ENCODE data around the gene L3MBTL4.
"Not testable (repeated sequence)": the region's sequence is repeated elsewhere in the genome, so short reads cannot be mapped to it uniquely, and the experiment has no call there.

Gene L3MBTL4

GRCh38 chr18:6396847-6397246 is 17.9 kb downstream of the L3MBTL4 start:
- TF ChIP-seq, protein P1, sequence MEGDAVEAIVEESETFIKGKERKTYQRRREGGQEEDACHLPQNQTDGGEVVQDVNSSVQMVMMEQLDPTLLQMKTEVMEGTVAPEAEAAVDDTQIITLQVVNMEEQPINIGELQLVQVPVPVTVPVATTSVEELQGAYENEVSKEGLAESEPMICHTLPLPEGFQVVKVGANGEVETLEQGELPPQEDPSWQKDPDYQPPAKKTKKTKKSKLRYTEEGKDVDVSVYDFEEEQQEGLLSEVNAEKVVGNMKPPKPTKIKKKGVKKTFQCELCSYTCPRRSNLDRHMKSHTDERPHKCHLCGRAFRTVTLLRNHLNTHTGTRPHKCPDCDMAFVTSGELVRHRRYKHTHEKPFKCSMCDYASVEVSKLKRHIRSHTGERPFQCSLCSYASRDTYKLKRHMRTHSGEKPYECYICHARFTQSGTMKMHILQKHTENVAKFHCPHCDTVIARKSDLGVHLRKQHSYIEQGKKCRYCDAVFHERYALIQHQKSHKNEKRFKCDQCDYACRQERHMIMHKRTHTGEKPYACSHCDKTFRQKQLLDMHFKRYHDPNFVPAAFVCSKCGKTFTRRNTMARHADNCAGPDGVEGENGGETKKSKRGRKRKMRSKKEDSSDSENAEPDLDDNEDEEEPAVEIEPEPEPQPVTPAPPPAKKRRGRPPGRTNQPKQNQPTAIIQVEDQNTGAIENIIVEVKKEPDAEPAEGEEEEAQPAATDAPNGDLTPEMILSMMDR (IDR thresholded peaks at IDR 0.05; ENCODE audit: extremely low read depth, missing control alignments) = no peak
- DNase-seq (ENCODE audit: low spot score) = no peak

DNA sequence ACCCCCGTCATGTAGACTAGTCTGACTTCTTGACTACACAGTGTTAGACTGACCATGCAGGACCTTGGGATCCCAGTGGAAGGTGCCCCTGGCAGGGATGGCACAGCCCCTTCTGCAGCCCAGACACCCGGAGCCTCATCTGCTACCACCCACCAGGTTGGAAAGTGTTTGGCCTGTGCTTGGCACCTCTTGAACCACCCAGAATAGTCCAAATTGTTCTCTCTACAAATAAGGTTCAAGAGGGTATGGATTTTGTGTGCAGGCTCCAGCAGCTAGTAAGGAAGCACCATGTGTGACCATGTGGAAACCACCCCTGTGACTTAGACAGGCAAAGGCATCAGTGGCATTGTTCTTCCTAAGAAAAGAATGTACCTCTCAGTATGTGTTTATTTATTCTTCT is 18.4 kb downstream of the L3MBTL4 start:
- TF ChIP-seq, protein P1 (IDR thresholded peaks at IDR 0.05; ENCODE audit: extremely low read depth, missing control alignments) = no peak
- DNase-seq (ENCODE audit: low spot score) = no peak

- no peak for DNase-seq (ENCODE audit: low spot score)
- TF ChIP-seq, protein P1 (IDR thresholded peaks at IDR 0.05; ENCODE audit: extremely low read depth, missing control alignments) = no peak
Measured at GRCh38 chr18:6389005-6389404, 25.7 kb downstream of the L3MBTL4 start.

DNA sequence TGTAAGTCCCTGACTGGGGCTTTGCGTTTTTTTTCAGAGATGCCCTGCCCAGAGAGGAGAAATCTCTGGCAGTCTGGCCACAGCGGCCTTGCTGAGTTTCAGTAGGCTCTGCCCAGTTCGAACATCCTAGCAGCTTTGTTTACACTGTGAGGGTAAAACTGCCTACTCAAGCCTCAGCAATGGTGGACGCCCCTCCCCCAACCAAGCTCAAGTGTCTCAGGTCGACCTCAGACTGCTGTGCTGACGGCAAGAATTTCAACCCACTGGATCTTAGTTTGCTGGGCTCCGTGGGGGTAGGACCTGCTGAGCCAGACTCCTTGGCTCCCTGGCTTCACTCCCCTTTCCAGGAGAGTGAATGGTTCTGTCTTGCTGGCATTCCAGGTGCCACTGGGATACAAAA is 31.7 kb downstream of the L3MBTL4 start:
- DNase-seq (ENCODE audit: low spot score) = no peak
- TF ChIP-seq, protein P1 (IDR thresholded peaks at IDR 0.05; ENCODE audit: extremely low read depth, missing control alignments) = no peak

DNA sequence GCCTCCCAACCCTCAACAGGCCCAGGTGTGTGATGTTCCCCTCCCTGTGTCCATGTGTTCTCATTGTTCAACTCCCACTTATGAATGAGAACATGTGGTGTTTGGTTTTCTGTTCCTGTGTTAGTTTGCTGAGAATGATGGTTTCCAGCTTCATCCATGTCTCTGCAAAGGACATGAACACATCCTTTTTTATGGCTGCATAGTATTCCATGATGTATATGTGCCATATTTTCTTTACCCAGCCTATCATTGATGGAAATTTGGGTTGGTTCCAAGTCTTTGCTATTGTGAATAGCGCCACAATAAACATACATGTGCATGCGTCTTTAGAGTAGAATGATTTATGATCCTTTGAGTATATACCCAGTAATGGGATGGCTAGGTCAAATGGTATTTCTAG is 37.2 kb downstream of the L3MBTL4 start:
- not testable (repeated sequence) for DNase-seq (ENCODE audit: low spot score)

DNA sequence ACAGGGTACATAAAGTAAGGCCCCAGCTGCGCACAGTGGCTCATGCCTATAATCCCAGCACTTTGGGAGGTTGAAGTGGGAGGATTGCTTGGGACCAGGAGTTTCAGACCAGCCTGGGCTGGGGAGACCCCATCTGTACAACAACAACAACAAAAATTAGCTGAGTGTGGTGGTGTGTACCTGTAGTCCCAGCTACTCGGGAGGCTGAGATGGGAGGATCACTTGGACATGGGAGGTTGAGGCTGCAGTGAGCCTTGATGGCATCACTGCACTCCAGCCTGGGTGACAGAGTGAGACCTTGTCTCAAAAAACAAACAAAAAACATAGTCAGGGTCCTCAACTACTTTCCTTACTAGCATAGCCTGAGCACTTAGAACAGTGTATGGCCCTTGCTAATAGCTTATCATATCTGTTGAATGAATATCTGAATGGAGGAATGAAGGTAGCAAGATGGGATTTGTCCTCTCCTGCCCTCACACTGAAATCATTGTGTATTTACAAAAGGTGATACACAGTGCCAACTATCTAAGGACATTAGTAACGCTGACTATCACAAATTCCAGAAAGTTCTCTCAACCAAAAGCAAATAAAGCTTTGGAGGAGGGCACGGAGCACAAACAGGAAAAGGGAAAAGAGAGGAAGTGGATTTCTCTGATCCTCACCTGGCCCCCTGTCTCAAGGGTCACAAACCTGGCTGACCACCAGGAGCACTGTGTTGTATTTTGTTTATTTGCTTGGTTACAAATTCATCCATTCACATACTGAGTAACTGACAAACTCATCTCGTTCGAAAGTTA is 38.1 kb downstream of the L3MBTL4 start:
- TF ChIP-seq, protein P1 (IDR thresholded peaks at IDR 0.05; ENCODE audit: extremely low read depth, missing control alignments) = no peak
- no peak for DNase-seq (ENCODE audit: low spot score)

GRCh38 chr18:6374935-6375529 is 39.7 kb downstream of the L3MBTL4 start:
- no peak for DNase-seq (ENCODE audit: low spot score)
- TF ChIP-seq, protein P1 (IDR thresholded peaks at IDR 0.05; ENCODE audit: extremely low read depth, missing control alignments) = no peak

DNA sequence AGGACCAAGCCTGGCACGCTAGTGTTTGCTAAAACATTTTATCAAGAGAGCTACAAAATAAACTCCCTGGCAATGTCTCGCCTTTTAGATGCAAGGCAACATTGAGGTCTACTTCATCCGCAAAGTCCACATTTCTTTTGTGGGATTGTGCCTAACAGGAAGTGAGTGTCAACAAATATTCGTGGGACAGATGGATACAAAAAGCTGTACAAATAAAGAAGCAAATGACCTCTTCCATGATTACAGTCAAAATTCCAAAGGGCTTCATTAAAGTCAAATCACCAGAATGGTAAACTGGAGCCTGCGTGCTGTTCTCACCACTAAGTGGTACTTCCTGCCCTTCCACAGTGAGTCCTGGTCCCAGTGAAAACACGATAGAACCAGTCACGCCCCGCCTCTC is 40.4 kb downstream of the L3MBTL4 start:
- DNase-seq (ENCODE audit: low spot score) = no peak
- TF ChIP-seq, protein P1 (IDR thresholded peaks at IDR 0.05; ENCODE audit: extremely low read depth, missing control alignments) = no peak

All from GM20000 (cell line).